Activated CD4-positive, CD25-positive, alpha-beta regulatory T cell treated with anti-CD3 and anti-CD28 coated beads, Interleukin-2, amount 50 U/mL, for 24 hours (primary cell): ENCODE results near the gene MUSK.
"Not testable (repeated sequence)": the region's sequence is repeated elsewhere in the genome, so short reads cannot be mapped to it uniquely, and the experiment has no call there.

Experiments
- ATAC-seq, 2 donors: fragments of 150-1000 bp; cut with Tn5 transposase; one replicate each; pipeline ENCODE4 v1.10.0; 2021; ENCODE audit warnings: mild to moderate bottlenecking in 1 of 2, moderate library complexity in 1 of 2

Gene MUSK

GRCh38 chr9:110815361-110815760, 146.8 kb downstream of the MUSK start:
- no peak for ATAC-seq

- ATAC-seq: no peak
These were observed 151.8 kb downstream of the MUSK start for GRCh38 chr9:110820381-110820780.

GRCh38 chr9:110821064-110821463, 152.5 kb downstream of the MUSK start:
- ATAC-seq: no peak

- peak in 1 of 2 donors; percentile 33 for ATAC-seq
These were observed 156.5 kb downstream of the MUSK start for GRCh38 chr9:110825129-110825528.

DNA sequence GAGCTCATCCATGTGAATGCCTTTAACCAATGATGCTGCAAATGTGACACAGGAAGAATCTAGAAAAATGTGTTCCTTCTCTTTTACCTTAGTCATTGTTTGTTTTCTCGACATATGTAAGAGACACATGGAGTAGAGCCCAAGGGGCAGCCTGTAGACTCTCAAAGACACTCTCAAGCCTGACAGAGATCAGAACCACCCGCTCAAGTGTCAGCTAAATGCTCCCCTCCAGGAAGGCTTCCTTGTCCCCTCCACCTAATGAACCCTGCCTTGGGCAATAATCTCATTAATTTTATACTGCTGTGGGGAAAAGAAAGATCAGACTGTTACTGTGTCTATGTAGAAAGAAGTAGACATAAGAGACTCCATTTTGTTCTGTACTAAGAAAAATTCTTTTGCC, 157.4 kb downstream of the MUSK start:
- no peak for ATAC-seq

DNA sequence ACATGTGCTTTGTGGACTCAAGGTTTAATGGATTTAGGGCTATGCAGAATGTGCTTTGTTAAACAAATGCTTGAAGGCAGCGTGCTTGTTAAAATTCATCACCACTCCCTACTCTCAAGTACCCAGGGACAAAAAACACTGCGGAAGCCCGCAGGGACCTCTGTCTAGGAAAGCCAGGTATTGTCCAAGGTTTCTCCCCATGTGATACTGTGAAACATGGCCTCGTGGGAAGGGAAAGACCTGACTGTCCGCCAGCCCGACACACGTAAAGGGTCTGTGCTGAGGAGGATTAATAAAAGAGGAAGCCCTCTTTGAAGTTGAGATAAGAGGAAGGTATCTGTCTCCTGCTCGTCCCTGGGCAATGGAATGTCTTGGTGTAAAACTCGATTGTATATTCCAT, 157.8 kb downstream of the MUSK start:
- not testable (repeated sequence) for ATAC-seq

- ATAC-seq: no peak
These were observed 159.7 kb downstream of the MUSK start for GRCh38 chr9:110828264-110828663.

- ATAC-seq: no peak
These were observed 161.9 kb downstream of the MUSK start for GRCh38 chr9:110830495-110830894.

GRCh38 chr9:110832926-110833325, 164.3 kb downstream of the MUSK start:
- no peak for ATAC-seq

- no peak for ATAC-seq
These were observed 166.8 kb downstream of the MUSK start for GRCh38 chr9:110835404-110835803.

- ATAC-seq: no peak
These were observed 167.3 kb downstream of the MUSK start for GRCh38 chr9:110835859-110836271.

GRCh38 chr9:110837401-110838005, 168.9 kb downstream of the MUSK start:
- ATAC-seq: no peak

GRCh38 chr9:110842169-110842568, 173.6 kb downstream of the MUSK start:
- ATAC-seq: no peak

GRCh38 chr9:110842986-110843385, 174.4 kb downstream of the MUSK start:
- ATAC-seq: no peak

- ATAC-seq: no peak
These were observed 175.5 kb downstream of the MUSK start for GRCh38 chr9:110844121-110844520.

DNA sequence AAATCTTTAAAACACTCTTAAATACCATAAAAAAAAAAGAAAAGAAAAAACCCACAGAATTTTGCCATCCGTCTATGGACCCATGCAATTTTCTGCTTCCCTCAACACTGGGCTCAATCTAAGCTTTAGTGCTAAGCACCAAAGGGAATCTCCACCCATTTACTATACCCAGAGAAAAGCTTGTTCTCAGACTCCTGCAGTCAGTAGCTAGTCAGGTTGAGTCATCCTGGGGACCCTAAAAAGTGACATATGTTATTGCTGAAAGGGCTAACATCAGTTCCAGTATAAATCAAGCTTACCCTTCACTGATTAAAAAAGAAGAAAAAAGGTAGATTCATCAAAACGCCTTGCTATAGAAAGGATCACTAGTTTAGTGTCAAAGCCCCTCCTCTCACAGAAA, 177.6 kb downstream of the MUSK start:
- no peak for ATAC-seq

DNA sequence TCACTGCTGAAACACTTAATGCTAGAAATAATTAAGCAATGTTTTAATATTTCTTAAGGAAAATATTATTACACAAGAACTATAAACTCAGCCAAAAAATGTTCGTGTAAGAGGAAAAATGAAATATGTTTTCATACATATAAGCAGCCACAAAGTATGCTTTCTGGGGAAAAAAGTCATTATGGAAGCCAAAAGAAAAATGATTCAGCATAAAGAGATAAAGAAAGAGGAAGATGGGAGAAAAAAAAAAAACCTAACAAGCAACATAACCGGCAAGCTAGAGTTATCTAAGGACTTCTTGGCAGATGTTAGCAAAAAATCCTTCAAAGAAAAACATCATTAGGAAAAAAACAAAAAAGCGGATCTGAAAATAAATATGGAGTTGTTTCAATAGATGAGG, 179.1 kb downstream of the MUSK start:
- ATAC-seq: no peak

- ATAC-seq: no peak
These were observed 182.0 kb downstream of the MUSK start for GRCh38 chr9:110850401-110851135.
